Keratinocyte (primary cell): Measurements from ENCODE around the gene MFRP. TPM values are rescaled to one million over a fixed set of nuclear protein-coding genes. Genes with fewer than 3 reads are reported as not detected.

Experiments used
- DNase-seq: peaks from one replicate; pipeline ENCODE4 v3.0.0-alpha.2; 2011; ENCODE audit warnings: low read depth, missing footprints, low spot score
- FAIRE-seq: peaks from 2 replicates; lab custom pipeline; 2011; peaks lifted over from hg19 to GRCh38; lab: Jason Lieb, UNC
- H2AFZ ChIP-seq: 2 replicates; pipeline ENCODE4 v1.6.0; 2012; ENCODE audit warnings: low read length, control low read depth, inconsistent platforms; ENCODE audit not compliant: control insufficient read depth
- H3K27ac ChIP-seq: 2 replicates; pipeline ENCODE4 v1.5.1; 2011; ENCODE audit warnings: low read length; ENCODE audit not compliant: control insufficient read depth, insufficient read depth
- H3K27me3 ChIP-seq: 3 replicates; pipeline ENCODE4 v1.6.0; 2011; ENCODE audit warnings: low read length; ENCODE audit not compliant: control insufficient read depth, insufficient read depth; ENCODE audit errors: extremely low read depth
- H3K36me3 ChIP-seq, 2 experiments: 2 replicates in 1 of 2; 3 replicates in 1 of 2; pipeline ENCODE4 v1.5.1; 2011; ENCODE audit warnings: low read length in 2 of 2, mild to moderate bottlenecking in 1 of 2; ENCODE audit not compliant: control insufficient read depth in 2 of 2, insufficient read depth in 2 of 2; ENCODE audit errors: extremely low read depth in 1 of 2
- H3K4me1 ChIP-seq: 3 replicates; pipeline ENCODE4 v1.5.1; 2011; ENCODE audit warnings: low read length; ENCODE audit not compliant: control insufficient read depth, insufficient read depth; ENCODE audit errors: extremely low read depth
- H3K4me2 ChIP-seq: 3 replicates; pipeline ENCODE4 v1.6.0; 2011; ENCODE audit warnings: low read depth, low read length; ENCODE audit not compliant: control insufficient read depth, insufficient read depth; ENCODE audit errors: extremely low read depth
- H3K4me3 ChIP-seq, 3 experiments: fragments of 200-600 bp in 1 of 3; sonication (generic) in 1 of 3; 2 replicates in 2 of 3; 3 replicates in 1 of 3; pipeline ENCODE4 v1.5.1; 2011 to 2016; ENCODE audit warnings: low read length in 3 of 3, mild to moderate bottlenecking in 3 of 3, control low read depth in 2 of 3, inconsistent platforms in 1 of 3, low read depth in 1 of 3, mixed read lengths in 1 of 3, mixed run types in 1 of 3, moderate library complexity in 1 of 3; ENCODE audit not compliant: control insufficient read depth in 2 of 3, insufficient read depth in 2 of 3; ENCODE audit errors: extremely low read depth in 1 of 3
- H3K79me2 ChIP-seq: 2 replicates; pipeline ENCODE4 v1.6.0; 2012; ENCODE audit warnings: low read length; ENCODE audit not compliant: control insufficient read depth, insufficient read depth
- H3K9ac ChIP-seq: 3 replicates; pipeline ENCODE4 v1.6.0; 2011; ENCODE audit warnings: low read length; ENCODE audit not compliant: control insufficient read depth, insufficient read depth; ENCODE audit errors: extremely low read depth
- H3K9me1 ChIP-seq: 3 replicates; pipeline ENCODE4 v1.6.0; 2011; ENCODE audit warnings: low read length; ENCODE audit not compliant: control insufficient read depth, insufficient read depth; ENCODE audit errors: extremely low read depth
- H3K9me3 ChIP-seq: 2 replicates; pipeline ENCODE4 v1.5.1; 2012; ENCODE audit warnings: low read depth, low read length; ENCODE audit not compliant: control insufficient read depth
- H4K20me1 ChIP-seq: 3 replicates; pipeline ENCODE4 v1.6.0; 2011; ENCODE audit warnings: low read length; ENCODE audit not compliant: control insufficient read depth, insufficient read depth; ENCODE audit errors: extremely low read depth
- EZH2 ChIP-seq: IDR thresholded peaks from one replicate; pipeline ENCODE4 v1.6.1; 2012; ENCODE audit warnings: inconsistent platforms, mild to moderate bottlenecking, low read length, moderate library complexity
- dilution Hi-C: fragments of 300-500 bp; cut with MboI; formaldehyde crosslinking; loops from one replicate; pipeline ENCODE4 v1.7.0; 2020; ENCODE audit warnings: low sequenced_read_pairs; ENCODE audit not compliant: extremely low pct_ligation_motif_present
- polyA plus RNA-seq, 5 experiments: library from polyadenylated mRNA; depleted of rRNA in 3 of 5; stranded (reverse) in 3 of 5; stranded (forward) in 1 of 5; unstranded in 1 of 5; fragments of >200 nt; gene quantifications; 1 replicate in 1 of 5; 2 replicates in 3 of 5; 3 replicates in 1 of 5; pipeline versions ENCODE4 v1.2.1 to v1.2.3, GENCODE V29; 2011 to 2012; ENCODE audit warnings: missing spikeins in 2 of 5, low read depth in 1 of 5, low replicate concordance in 1 of 5
- TF ChIP-seq, protein P1 (sequence below), 3 experiments: IDR thresholded peaks in 1 of 3; conservative IDR thresholded peaks in 1 of 3; optimal IDR thresholded peaks in 1 of 3; 2 replicates in 2 of 3; 3 replicates in 1 of 3; pipeline versions ENCODE3 to v1.5.1; 2011; ENCODE audit warnings: low read length in 3 of 3, mild to moderate bottlenecking in 3 of 3, moderate library complexity in 2 of 3, control low read depth in 1 of 3, inconsistent platforms in 1 of 3; ENCODE audit not compliant: insufficient read depth in 2 of 3; ENCODE audit errors: extremely low read depth in 1 of 3

The MFRP gene
- polyA plus RNA-seq, 1 donor (not counting 4 experiments of a cell fraction or from before 2014, with no cell fraction given), result not detected

- H3K4me1 ChIP-seq, result peaks cover 43% of the 10 kb centered on the region
- no peak overlapping the region for H3K27ac ChIP-seq
Measured at GRCh38 chr11:119315131-119316015, 31.1 kb downstream of the MFRP start.

GRCh38 chr11:119314726-119315125 lies 31.8 kb downstream of the MFRP start:
- H2AFZ ChIP-seq, result no peak overlapping the region
- TF ChIP-seq EZH2, result no peak
- TF ChIP-seq, protein P1, sequence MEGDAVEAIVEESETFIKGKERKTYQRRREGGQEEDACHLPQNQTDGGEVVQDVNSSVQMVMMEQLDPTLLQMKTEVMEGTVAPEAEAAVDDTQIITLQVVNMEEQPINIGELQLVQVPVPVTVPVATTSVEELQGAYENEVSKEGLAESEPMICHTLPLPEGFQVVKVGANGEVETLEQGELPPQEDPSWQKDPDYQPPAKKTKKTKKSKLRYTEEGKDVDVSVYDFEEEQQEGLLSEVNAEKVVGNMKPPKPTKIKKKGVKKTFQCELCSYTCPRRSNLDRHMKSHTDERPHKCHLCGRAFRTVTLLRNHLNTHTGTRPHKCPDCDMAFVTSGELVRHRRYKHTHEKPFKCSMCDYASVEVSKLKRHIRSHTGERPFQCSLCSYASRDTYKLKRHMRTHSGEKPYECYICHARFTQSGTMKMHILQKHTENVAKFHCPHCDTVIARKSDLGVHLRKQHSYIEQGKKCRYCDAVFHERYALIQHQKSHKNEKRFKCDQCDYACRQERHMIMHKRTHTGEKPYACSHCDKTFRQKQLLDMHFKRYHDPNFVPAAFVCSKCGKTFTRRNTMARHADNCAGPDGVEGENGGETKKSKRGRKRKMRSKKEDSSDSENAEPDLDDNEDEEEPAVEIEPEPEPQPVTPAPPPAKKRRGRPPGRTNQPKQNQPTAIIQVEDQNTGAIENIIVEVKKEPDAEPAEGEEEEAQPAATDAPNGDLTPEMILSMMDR (optimal IDR thresholded peaks at IDR 0.05 in 1 of 3, IDR thresholded peaks at IDR 0.05 in 1 of 3, conservative IDR thresholded peaks at IDR 0.05 in 1 of 3; ENCODE audit: extremely low read depth in 1 of 3, insufficient read depth in 2 of 3, low read length in 3 of 3), result no peak
- H3K36me3 ChIP-seq, result peaks cover under 1 to 3% of the 10 kb centered on the region in 2 experiments
- H3K9ac ChIP-seq, result no peak overlapping the region
- H3K27me3 ChIP-seq, result peaks cover 6% of the 10 kb centered on the region
- H4K20me1 ChIP-seq, result no peaks in the 10 kb centered on the region
- dilution Hi-C loops, result no loop called here
- no peaks in the 10 kb centered on the region for H3K9me3 ChIP-seq
- H3K4me1 ChIP-seq, result peaks cover 48% of the 10 kb centered on the region
- no peak overlapping the region for H3K27ac ChIP-seq
- no peak for DNase-seq
- FAIRE-seq, result no peak
- no peaks in the 10 kb centered on the region for H3K79me2 ChIP-seq
- H3K4me3 ChIP-seq, result no peak overlapping the region
- peaks cover 4% of the 10 kb centered on the region for H3K9me1 ChIP-seq
- H3K4me2 ChIP-seq, result no peak overlapping the region

More at GRCh38 chr11:119315131-119316015, 31.1 kb downstream of the MFRP start:
- Histone ChIP-seq H3K4me3 (peak overlapping the region; percentile 34 to 65 (median 64)), H3K4me2 (peak overlapping the region; percentile 93), H3K27me3 (peaks cover 6% of the 10 kb centered on the region), H3K79me2 (no peaks in the 10 kb centered on the region), H3K36me3 (peaks cover 0 to 2% of the 10 kb centered on the region in 2 experiments), H3K9me3 (no peaks in the 10 kb centered on the region), H2AFZ (peak overlapping the region; percentile 47), H3K9me1 (peaks cover 4% of the 10 kb centered on the region), H3K9ac (no peak overlapping the region), H4K20me1 (no peaks in the 10 kb centered on the region)
- dilution Hi-C loops, result no loop called here
- TF ChIP-seq EZH2, result no peak
- TF ChIP-seq, protein P1 (optimal IDR thresholded peaks at IDR 0.05 in 1 of 3, IDR thresholded peaks at IDR 0.05 in 1 of 3, conservative IDR thresholded peaks at IDR 0.05 in 1 of 3; ENCODE audit: extremely low read depth in 1 of 3, insufficient read depth in 2 of 3, low read length in 3 of 3), result peak in 1 of 3 experiments; percentile 16
- no peak for FAIRE-seq
- no peak for DNase-seq
